NK-92 (cell line): Measurements from ENCODE around the gene FOXP1.

Experiments
- DNase-seq: peaks from one replicate; lab custom pipeline; 2025; ENCODE audit not compliant: unreplicated experiment; lab: John Stamatoyannopoulos, UW

Gene FOXP1

DNA sequence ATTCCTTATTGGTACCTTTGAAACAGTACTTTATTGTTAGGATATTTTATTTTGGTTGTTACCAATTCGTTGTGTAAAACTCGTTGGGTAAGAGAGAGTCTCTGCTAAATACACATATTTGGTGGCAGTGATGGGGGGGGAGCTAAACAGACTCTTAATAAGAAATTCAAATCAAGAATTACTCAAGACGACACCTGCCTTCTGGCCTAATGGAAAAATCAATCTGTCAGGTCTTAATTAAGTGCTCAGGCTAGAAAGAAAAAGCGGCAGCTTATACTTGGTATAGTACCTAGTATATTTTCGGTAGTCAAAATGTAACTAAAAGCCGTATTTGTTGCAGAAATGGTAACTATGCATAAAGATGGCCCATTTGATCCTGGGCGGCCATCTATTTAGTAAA lies 18.2 kb downstream of the FOXP1 start:
- DNase-seq: no peak

DNA sequence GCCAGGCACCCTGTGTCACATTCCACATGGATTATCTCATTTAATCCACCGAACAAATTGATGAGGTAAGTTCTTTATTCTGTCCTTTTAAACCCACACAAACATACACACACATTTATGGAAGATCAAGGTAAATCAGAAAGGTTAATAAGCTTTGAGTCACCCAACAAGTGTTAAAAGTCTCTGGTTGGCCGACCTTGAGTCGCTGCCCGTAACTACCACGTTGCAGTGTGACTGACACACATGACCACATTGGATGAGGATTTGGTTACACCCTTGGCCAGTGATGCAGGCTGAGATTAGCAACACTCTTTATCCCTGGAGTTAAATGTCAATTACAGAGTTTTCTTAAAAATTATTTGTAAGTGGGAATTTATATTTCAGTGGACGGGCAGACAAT lies 19.2 kb downstream of the FOXP1 start:
- DNase-seq: no peak

- no peak for DNase-seq
These were observed 19.7 kb downstream of the FOXP1 start for GRCh38 chr3:71563827-71564226.

DNA sequence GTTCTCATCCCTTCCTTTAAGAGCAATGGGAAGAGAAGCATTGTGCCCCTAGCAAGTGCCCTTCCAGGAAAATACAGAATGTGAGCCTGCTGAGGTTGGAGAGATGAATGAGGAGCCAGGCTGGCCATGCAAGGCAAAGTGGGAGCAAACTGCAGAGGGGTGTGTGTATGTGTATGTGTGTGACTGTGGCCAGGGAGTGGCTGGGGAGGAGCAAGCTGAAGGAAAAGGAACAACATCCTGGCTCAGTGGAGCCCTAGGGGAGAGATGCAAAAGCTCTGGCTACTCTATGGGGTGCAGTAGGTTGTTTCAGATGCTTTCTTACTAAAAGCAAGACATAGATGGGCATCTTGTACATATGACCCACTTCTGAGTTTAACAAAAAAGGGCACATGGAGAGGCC lies 20.6 kb downstream of the FOXP1 start:
- DNase-seq: no peak

DNA sequence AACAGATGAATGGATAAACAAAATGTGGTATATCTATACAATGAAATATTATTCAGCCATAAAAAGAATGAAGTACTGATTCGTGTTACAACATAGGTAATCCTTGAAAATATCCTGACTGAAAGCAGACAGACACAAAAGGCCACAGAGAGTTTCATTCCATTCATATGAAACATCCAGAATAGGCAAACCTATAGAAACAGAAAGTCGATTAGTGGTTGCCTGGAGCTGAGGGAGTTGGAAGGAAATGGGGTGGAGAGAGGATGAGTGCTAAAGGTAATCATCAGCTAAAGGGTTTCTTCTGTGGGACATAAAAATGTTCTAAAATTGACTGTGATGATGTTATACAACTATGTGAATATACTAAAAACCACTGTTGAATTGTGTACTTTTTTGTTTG lies 22.9 kb downstream of the FOXP1 start:
- DNase-seq: no peak

GRCh38 chr3:71559578-71560162 lies 23.9 kb downstream of the FOXP1 start:
- DNase-seq: no peak

GRCh38 chr3:71559021-71559420 lies 24.5 kb downstream of the FOXP1 start:
- DNase-seq: no peak

GRCh38 chr3:71554649-71555048 lies 28.9 kb downstream of the FOXP1 start:
- no peak for DNase-seq

- no peak for DNase-seq
These were observed 32.1 kb downstream of the FOXP1 start for GRCh38 chr3:71551311-71551919.

DNA sequence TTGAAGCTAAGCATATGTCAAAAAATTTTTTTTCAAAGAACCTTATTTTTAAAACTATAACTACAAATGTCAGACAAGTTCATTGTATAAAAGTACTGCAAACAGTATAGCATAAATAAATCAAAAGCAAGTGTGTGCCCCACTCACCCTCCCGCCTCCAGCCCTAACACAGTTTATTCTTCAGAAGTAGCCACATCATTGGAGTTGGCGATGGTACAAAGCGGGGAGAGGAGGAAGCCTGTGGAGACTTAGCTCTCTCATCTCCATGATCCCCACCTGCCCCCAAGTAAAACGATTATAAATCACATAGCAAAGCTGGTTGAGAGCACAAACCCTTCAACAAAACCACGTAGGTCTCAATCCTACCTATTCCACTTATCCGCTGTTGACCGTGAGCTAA lies 33.6 kb downstream of the FOXP1 start:
- DNase-seq: no peak

DNA sequence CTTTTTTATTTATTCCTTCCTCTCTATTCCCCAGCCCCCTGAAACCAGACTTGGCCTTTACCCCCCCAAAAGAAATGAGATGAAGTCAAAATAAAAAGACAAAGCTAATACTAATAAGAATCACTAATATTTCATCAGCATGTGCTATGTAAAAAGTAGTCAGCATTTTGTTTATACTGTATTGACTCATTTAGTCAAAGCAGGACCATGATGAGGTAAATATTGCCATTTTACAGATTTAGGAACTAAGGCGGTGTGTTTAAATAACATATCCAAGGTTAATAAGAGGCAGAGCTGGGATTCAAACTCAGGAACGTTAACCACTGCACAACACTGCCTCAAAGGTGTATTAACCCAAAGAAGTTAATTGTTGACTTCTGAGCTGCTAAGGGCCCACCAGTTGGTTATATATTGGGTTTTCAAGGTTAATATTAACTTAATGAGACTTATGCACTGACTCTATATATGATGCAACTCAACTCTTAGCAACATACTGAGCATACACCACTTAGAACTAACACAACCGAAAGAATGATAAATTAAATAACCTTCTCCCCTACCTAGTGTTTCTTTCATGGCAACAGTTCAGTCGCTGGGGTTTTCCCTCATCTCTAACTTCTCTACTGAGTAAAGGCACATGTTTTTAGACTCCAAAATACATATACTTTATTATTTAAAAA lies 34.7 kb downstream of the FOXP1 start:
- no peak for DNase-seq

DNA sequence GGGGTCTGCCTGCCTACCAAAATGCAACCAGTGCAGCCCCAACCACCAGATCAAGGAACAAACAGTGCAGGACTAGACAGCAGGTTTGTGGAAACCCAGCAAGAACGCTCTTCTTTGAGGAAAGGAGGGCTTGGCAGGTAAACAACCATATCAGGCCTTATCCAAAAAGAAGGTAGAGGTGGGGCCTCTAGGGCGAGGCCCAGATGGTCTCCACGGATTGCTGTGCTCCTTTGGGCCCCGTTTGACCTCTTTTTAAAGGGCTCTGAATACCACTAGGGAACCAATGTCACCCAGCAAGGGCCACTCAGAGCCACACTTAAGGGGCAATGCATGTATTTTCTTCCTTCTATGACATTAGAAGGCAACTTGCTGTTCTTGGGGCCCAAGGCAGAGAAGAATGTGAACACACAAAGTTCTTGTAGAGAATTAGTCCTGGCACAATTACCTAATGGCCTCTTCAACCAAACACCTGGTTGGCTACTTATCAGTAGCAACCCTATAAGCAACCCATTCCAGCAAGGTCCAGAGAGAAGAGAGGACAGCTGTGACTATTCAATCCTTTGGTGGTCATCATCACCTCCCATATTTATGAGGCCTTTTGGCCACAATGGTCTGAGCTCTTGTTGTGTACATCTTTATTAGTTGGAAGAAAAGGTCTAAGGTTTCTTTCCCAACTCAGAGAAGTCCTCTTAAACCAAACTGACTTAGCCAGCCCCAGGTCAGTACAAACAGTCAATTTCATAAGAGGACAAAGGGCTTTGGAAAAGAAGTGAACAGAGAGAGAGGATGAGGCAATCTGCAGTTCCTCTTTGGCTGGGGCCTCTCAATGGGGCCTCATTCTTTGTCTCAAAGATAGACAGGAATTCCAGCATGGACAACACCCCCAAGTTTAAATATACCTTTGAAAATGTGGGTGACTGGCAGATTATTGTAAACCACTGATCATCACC lies 36.0 kb downstream of the FOXP1 start:
- no peak for DNase-seq

- DNase-seq: no peak
These were observed 36.7 kb downstream of the FOXP1 start for GRCh38 chr3:71546821-71547220.

- no peak for DNase-seq
These were observed 38.2 kb downstream of the FOXP1 start for GRCh38 chr3:71545330-71545729.

DNA sequence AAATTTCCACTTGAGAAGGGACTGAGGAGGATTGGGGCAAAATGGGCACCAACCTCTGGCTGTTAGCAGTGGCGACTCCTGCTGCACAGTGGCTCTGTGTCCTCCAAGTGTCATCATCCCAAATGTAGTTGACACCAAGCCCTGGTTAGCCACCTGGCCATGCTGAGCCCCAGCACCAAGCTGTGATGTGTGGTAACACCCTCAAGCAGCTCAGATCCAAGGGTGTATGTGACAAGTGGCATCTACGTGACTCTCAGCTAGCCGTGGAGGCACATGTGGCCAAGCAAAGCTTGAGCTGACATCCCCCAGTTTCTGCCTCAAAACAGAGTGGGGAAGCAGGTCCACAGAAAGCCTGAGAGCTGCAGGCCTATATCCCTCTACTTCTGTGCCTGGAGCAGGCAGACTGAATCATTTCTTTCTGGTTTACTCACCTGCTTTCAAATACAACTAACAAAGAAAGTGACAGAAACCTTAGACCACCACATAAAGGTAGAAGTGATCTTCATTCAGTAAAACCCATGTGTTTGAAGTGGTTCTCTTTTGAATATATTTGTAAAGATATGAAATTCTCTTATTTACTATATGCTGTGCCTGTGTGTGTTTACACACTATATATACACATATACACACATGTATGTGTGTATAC lies 40.0 kb downstream of the FOXP1 start:
- DNase-seq: no peak

DNA sequence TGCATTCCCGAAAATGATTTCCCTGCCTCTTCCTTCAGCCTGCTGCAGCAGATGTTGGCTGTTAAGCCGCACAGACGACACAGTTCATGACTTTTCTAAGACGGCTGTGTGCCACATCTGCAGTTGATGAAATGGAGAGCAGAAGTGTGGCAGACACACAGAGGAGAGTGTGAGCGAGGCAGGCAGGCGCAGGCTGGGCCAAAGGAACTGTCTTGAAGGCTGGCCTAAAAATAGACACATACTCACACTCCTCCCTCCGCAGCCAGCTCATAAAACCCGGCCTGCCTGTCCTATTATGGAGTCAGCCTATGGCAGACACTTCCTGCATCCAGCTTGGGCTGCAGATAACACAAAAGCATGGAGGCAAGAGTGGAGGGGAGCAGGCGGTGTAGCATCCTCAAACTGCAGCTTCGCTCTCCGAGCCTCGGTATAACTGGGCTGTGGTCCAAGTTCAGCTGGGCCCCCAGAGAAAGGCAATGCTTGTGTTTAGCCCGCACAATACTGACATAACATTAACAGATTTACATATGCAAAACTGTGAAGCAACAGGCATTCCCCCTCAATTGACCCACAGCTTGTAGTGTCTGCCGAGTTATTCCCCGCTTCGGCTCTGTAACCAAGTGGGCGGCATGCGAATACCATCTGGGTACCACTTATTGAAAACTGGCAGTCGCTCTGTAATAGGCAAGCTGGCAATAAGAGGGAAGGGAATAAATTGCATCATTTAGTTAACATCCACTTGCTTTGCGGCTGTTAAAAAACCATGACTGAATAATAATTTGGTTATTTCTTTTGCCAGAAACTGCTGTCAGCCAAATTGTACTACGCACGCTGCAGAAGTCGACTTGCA lies 40.8 kb downstream of the FOXP1 start:
- DNase-seq: no peak

- DNase-seq: no peak
These were observed 42.2 kb downstream of the FOXP1 start for GRCh38 chr3:71541313-71541712.

- no peak for DNase-seq
These were observed 46.3 kb downstream of the FOXP1 start for GRCh38 chr3:71537211-71537611.

- DNase-seq: no peak
These were observed 47.1 kb downstream of the FOXP1 start for GRCh38 chr3:71536376-71536965.

- DNase-seq: no peak
These were observed 49.9 kb downstream of the FOXP1 start for GRCh38 chr3:71533588-71533987.
